Thyroid gland (tissue), 4 donors: Measurements from ENCODE around the gene TXNDC11.

ENCODE experiments used
- CTCF ChIP-seq, 6 experiments: fragments of 200-600 bp in 3 of 6; fragments of 450-650 bp in 3 of 6; sonication (generic) in 3 of 6; IDR thresholded peaks; one replicate each; pipeline ENCODE4 v1.5.1; 2016 to 2019; ENCODE audit warnings: antibody characterized with exemption in 6 of 6, mild to moderate bottlenecking in 2 of 6, inconsistent platforms in 1 of 6, moderate library complexity in 1 of 6
- POLR2A ChIP-seq, 2 donors: fragments of 450-650 bp; IDR thresholded peaks; one replicate each; pipeline ENCODE4 v1.6.1; 2017; ENCODE audit warnings: antibody characterized with exemption in 2 of 2, mild to moderate bottlenecking in 2 of 2, moderate library complexity in 1 of 2

- TF ChIP-seq CTCF (IDR thresholded peaks at IDR 0.05), result no peak
- no peak for TF ChIP-seq POLR2A (IDR thresholded peaks at IDR 0.05)
These were observed 72.2 kb downstream of the TXNDC11 start for GRCh38 chr16:11670171-11671131.
